ENCODE data around the gene NSUN6. TPM values are rescaled to one million over a fixed set of nuclear protein-coding genes. Genes with fewer than 3 reads are reported as not detected.

NSUN6 gene
- total and polyA plus RNA-seq, 4 donors: 16.3 to 47.6 (median 25.0) TPM

- H3K27ac ChIP-seq (ENCODE audit: low read depth in 1 of 2, low read length in 2 of 2): no peak overlapping the region
- no peak for TF ChIP-seq HNF4G (IDR thresholded peaks at IDR 0.05)
- TF ChIP-seq TAF1 (conservative IDR thresholded peaks at IDR 0.05): no peak
- H3K27me3 ChIP-seq (ENCODE audit: control insufficient read depth in 4 of 4, insufficient read depth in 4 of 4, low read length in 3 of 4): no peaks in the 10 kb centered on the region
- no peak overlapping the region for H3K9ac ChIP-seq (ENCODE audit: low read depth in 1 of 2, low read length in 2 of 2)
- 94% methylated on average over 2 of the region's 2 CpGs for WGBS
- H3K9me3 ChIP-seq (ENCODE audit: control insufficient read depth in 4 of 4, low read length in 3 of 4): no peaks in the 10 kb centered on the region
- DNase-seq (ENCODE audit: low spot score): no peak
- H3K4me1 ChIP-seq (ENCODE audit: control insufficient read depth in 4 of 4, insufficient read depth in 4 of 4, low read length in 3 of 4): no peaks in the 10 kb centered on the region
- H3K36me3 ChIP-seq (ENCODE audit: control insufficient read depth in 4 of 4, insufficient read depth in 3 of 4, low read depth in 1 of 4, low read length in 3 of 4): peaks cover 3 to 14% (median 7%) of the 10 kb centered on the region in 4 donors
- H3K4me3 ChIP-seq (ENCODE audit: low read depth in 1 of 3, low read length in 3 of 3): no peak overlapping the region
These were observed 123.7 kb downstream of the NSUN6 start for GRCh38 chr10:18527687-18528086.

- Histone ChIP-seq H3K9me3 (ENCODE audit: control insufficient read depth in 4 of 4, low read length in 3 of 4) (no peaks in the 10 kb centered on the region), H3K9ac (ENCODE audit: low read depth in 1 of 2, low read length in 2 of 2) (no peak overlapping the region), H3K36me3 (ENCODE audit: control insufficient read depth in 4 of 4, insufficient read depth in 3 of 4, low read depth in 1 of 4, low read length in 3 of 4) (peaks cover 0 to 6% (median 1%) of the 10 kb centered on the region in 4 donors), H3K4me3 (ENCODE audit: low read depth in 1 of 3, low read length in 3 of 3) (no peak overlapping the region), H3K27me3 (ENCODE audit: control insufficient read depth in 4 of 4, insufficient read depth in 4 of 4, low read length in 3 of 4) (no peaks in the 10 kb centered on the region), H3K27ac (ENCODE audit: low read depth in 1 of 2, low read length in 2 of 2) (no peak overlapping the region), H3K4me1 (ENCODE audit: control insufficient read depth in 4 of 4, insufficient read depth in 4 of 4, low read length in 3 of 4) (no peaks in the 10 kb centered on the region)
- DNase-seq (ENCODE audit: low spot score): no peak
- TF ChIP-seq SP1 (IDR thresholded peaks at IDR 0.05) (no peak), GABPA (IDR thresholded peaks at IDR 0.05 in 1 of 2, conservative IDR thresholded peaks at IDR 0.05 in 1 of 2) (no peak), HNF4G (IDR thresholded peaks at IDR 0.05) (no peak), CTCF (IDR thresholded peaks at IDR 0.05; ENCODE audit: low read depth, low read length, missing input control) (no peak), MAX (IDR thresholded peaks at IDR 0.05) (no peak), HNF4A (conservative IDR thresholded peaks at IDR 0.05) (no peak), RXRA (IDR thresholded peaks at IDR 0.05) (no peak), RAD21 (IDR thresholded peaks at IDR 0.05) (no peak), FOXA2 (IDR thresholded peaks at IDR 0.05) (no peak), JUND (IDR thresholded peaks at IDR 0.05) (no peak), NR2F2 (IDR thresholded peaks at IDR 0.05) (no peak), TAF1 (conservative IDR thresholded peaks at IDR 0.05) (no peak), YY1 (IDR thresholded peaks at IDR 0.05) (no peak), EGR1 (IDR thresholded peaks at IDR 0.05; ENCODE audit: low read depth in 2 of 2) (no peak), REST (IDR thresholded peaks at IDR 0.05) (no peak), ATF3 (IDR thresholded peaks at IDR 0.05) (no peak)
- 88% methylated on average over 2 of the region's 2 CpGs for WGBS
These were observed 127.5 kb downstream of the NSUN6 start for GRCh38 chr10:18523858-18524257.
